ENCODE results near the gene ZNF831.

ZNF831 gene

DNA sequence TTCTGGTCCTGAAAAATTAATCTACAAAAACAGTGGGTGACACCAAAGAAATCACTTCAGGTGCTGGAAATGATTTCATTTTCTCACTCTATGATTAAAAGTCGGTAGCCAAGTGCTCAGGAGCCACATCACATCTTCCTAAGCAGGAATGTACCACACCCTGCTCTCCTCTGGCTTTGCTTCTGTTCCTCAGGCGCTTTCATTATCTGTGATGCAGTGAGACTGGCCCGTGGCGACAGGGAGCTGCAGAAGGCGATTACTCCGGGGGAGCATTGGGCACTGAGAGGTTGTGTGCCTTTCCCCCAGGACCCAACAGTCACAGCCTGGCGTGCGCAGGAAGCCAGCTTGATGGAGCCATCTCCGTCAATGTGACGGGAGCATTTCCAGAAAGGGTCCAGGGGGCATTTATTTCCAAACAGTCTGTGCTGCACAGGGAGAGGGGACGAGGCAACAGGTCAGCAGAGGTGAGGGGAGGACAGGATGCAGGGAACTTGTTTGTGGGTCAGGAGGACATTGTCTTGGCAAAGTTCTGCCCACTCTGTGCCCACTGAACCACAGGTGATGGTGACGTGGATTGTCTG is 5.6 kb upstream of the ZNF831 start:
- DNase-seq, result no peak

DNA sequence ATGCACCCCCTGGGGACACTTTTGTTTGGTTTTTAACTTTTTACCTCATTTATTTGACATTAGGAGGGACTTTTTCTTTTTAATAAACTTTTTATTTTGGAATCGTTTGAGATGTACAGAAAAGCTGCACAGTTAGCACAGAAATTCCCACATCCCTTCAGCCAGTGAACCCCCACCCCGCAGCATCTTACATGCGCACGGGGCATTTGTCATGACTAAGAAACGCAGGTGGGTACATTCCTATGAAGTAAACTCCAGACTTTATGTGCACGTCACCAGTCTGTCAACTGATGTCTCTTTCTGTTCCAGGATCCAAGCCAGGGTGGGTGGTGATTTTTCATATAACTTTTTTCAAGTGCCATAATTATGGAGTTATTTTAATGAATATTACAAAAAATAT is 4.9 kb upstream of the ZNF831 start:
- DNase-seq, result no peak

DNA sequence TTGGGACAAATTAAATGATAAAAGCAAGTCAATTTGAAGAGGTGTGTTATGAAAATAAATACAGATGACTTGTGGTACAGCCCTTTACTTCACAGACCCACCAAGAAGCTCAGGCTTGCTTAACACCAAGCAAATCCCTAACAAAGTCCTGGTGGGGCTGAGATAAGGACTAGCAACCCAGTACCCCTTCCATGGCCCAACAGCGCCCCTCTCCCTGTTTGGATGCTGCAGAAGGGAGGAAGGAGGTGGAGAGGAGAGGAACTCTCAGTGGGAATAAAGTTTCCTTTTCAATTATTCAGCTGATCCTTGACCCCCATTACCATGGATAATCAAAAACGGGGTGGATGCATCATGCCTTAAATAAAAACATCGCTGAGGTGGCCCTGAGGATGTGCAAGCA is 4.5 kb upstream of the ZNF831 start:
- DNase-seq, result no peak

DNA sequence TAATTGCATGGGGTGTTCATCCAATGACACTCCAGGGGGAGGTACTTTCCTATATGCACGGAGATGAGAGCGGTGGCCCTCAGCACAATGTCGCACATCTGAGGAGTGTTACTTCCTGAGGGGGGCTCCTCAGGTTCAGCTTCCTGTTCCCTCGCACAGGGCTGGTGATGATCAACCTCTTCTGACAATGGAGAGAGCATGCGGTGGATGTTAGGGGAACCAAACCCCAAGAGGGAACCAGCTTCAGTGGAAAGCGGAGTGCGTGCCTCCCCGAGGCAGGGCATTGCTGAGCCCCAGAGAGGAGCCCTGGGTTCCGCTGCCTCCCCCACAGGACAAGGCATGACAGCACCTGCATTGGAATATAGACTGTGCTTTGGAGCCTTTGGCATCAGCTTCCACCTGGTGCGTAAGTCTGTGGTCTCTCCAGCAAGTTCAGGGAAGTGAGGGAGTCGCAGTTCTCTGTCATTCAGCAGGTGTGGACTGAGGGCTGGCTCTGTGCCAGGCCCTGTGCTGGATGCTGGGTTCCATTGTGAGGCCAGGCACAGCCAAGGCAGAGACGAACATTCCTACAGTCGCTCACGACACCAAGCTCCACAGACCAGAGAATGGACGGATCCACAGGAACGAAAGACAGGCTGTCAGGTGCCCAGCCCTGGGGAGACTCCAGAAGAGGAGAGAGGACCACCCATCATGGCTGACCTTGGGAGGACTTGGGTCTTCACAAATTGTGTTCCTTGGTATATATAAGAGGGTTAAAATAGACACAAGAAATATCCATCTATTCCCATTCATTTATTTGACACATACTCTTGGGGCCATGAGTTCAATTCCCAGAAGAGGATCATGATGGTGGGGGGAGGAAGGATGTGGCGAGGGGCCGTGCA is 3.9 kb upstream of the ZNF831 start:
- peak; percentile 35 to 43 for DNase-seq

DNA sequence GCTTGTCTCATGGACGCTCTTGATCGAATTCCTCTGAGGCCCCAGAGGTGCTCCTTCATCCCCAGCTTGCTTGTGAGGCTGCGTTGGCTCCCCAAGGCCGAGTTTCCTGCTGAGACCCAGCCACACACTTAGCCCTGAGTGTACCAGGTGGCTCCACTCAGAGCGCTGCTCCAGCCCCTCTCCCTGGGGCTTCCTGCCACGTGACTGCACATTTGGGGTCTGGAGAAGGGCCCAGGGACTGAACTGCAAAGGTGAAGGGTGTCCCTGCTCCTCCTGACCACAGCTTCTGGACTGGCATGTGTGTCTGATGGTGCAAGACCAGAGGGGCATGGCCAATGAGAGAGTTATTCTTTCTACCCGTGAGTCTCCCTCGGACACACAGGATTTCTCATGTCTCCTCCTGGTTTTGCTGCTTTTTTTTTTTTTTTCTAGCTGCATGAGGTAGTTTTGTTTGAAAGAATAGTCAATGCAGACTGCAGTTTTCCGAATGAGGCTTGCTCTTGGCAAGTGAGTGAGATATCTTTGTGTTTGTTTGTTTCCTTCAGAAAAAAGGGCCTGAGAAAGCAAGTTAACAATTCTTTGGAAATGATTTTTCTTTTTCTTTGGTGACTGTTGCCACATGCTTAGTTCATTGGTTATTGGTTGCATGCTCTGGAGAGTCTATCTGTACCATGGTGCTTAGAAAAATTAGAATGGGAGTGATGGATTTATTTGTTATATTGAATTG is 3.1 kb upstream of the ZNF831 start:
- DNase-seq, result no peak

DNA sequence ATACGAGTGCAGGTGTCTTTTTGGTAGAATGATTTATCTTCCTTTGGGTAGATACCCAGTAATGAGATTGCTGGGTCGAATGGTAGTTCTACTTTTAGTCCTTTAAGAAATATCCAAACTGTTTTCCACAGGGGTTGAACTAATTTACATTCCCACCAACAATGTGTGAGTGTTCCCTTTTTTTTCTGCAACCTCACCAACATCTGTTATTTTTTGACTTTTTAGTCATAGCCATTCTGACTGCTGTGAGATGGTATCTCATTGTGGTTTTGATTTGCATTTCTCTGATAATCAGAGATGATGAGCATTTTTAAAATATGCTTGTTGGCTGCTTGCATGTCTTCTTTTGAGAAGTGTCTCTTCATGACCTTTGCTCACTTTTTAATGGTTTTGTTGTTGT is 1.9 kb upstream of the ZNF831 start:
- no peak for DNase-seq

DNA sequence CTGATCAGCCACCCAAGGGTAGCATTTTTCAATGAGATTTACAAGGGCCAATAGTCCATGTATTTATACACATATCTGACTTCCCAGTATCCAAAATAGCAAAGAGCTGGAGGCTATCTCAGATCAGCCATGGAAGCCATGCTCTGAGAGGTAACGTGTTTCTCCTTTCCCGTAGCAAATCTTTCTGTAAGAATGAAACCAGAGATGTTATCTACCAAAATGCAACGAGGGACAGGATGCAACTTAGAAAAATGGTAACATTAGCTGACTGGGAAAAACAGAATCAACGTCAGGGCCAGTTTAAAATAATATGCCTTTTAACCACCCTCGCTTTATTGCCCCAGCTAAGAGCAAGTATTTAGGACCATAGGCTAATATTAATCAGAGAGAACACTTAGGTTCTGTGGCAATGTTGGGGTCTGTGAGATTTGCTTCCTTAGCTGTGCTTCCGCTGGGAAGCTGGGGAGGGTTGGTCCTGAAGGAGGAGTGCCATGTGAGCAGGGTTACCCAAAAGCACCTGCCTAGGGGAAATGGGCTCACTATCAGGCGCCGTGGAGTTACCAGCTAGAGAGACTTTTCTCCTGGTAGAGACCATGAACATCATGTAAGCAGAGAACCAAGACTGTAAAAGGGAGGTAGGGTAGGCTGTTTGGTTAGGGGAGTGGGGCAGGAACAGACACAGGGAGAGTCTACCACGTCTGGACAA is 1.2 kb downstream of the ZNF831 start:
- DNase-seq, result no peak

DNA sequence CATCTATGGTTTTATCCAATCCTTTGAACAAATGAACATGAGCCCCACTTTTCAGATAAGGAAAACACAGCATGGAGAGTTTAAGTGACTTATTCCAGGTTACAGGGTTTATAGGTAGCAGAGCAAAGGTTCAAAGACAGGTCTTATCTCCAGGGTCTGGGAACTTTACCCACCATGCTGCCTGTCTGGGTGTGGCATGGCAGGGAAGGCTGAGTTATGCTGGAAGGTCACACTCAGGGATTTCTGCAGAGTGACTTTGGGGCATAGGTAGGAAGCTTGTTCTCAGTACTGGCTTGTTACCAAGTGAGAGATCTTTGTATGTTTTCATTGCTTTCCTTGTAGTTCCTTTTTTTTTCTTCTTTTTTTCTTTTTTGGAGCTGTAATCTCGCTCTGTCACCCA is 1.8 kb downstream of the ZNF831 start:
- DNase-seq, result no peak

DNA sequence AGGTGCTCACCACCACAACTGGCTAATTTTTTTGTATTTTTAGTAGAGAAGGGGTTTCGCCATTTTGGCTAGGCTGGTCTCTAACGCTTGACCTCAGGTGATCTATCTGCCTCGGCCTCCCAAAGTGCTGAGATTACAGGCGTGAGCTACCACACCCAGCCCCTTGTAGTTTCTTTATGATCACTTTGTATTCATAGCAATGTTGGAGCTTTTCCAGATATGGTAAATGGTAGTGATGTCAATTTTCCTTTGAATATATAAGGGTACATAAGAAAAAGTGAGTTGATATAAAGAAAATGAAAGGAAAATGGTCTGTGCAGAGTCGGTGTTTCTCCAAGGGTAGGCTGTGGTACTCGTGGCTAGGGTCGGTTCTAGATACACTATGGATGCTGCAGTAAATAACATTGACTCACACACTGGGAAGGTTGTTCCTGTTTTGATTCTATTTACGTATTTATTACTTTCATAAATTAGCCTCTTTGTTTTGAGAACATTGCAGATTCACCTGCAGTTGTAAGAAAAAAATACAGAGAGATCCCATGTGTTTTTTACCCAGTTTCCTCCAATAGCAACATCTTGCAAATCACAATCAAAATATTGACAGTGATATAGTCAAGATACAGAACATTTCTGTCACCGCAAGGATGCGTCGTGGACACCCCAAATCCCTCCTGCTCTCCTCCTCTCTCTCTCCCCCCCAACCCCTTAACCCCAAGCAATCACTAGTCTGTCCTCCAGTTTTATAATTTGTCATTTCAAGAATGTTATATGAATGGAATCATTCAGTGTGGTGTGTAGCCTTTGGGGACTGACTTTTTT is 2.5 kb downstream of the ZNF831 start:
- no peak for DNase-seq

DNA sequence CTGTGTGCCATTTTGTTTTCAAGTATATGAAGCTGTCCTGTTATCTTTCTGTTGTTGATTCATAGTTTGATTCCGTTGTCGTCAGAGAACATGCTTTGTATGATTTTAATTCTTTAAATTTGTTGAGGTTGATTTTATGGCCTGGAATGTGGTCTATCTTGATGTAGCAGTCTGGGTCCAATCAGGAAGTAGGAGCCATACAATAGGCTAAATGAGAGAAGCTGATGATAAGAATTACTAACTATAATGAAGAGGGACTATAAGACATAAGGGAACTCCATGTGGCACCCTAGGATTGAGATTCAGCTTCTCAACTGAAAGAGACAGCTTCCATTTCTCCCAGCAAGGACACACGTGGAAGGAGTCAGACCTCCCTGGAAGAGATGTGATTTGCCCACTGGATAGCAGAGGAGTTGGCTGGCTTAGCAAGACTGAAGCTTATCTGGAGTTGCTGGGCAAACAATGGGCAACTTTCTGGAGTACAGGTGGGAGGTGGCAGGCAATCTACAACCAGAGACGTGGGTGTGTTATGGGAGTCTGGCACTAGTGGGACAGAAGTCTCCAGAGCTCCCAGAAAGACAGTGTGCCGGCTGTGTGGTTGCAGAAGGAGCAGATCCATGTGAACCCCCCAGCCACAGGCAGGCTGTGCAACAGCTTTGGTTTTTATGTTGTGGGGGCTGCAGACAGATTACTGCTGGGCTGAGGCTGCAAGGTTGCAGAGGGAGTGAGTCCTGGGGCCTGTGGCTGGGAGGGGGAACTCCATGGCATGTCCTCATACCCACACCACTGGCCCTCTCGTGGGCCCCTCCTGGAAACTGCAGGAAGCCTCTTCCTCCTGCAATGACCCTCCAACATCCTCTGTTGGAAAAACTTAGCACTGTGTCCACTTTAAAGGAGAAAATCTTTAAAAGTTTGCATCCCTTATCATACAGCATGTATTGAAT is 7.1 kb downstream of the ZNF831 start:
- DNase-seq, result no peak

DNA sequence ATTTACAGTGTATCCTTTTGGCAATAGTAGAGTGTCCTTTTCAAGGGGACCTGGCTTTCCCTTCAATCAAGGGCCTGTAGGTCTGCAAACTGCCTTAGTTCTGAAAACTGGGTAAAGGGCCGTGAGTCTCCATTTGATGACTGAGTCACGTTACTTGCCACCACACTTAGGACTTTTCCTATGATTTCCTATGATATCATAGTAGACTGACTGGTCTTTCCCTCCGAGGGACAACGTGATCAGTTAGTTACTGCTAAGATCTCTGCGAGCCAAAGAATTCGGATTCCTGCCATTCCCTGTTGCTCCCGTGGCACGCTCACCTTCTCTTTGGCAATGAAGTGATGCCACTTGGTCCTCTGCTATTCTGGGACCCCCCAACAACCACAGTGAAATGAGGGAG is 8.4 kb downstream of the ZNF831 start:
- DNase-seq, result no peak

DNA sequence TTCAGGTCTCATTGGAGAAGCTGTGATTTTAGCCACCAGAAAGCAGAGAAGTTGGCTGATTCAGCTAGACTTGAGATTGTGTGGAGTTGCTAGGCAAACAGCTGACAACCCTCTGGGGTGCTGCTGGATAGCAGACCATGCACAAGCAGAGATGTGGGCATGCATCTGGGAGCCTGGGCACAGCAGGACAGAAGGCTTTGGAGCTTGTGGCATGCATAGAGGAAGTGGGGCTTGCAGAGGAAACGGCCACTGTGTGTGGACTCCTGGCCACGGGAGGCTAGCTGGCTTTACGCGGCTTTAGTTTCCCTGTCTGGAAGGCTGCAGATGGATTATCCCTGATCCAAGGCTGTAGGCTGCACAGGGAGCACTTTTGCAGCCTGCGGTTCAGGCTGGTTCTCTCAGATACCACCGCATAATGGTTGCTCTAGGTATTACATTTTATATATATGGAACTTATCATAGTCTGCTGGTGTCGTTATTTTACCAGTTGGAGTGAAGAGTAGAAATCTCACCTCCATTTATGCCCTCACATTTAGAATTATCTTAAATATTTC is 10.4 kb downstream of the ZNF831 start:
- DNase-seq, result no peak

DNA sequence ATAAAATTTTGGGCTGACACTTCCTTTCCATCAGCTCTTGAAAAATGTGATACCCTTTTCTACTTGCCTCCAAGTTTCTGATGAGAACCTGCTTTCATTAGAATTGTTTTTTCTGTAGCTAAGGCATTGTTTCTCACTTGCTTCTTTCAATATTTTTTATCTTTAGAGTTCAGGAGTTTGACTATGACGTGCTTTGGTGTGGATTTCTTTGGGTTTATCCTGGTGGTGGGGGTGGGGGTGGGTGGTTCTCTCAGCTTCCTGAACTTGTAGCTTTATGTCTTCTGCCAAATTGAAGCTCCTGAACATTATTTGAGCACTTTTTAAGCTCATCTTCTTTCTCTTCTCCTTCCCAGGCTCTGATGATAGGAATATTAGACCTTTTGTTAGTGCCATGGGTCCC is 11.4 kb downstream of the ZNF831 start:
- no peak for DNase-seq

DNA sequence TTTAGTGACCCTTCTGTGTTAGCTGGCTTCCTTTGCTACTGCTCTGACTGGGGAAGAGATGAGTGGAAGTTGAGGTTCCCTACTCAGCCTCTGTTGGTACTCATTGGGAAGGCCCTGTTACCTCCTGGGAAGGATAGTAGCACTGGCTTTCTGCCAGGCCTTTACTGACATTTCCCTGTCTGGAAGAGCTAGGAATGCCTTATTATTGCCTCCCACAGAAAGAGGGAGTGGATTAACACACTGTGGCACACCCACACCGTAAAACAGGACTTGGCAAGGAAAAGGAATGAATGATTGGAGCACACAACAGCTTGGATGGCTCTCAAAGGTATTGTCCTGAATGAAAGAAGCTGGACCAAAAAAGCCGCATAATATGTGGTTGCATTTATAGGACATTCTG is 12.2 kb downstream of the ZNF831 start:
- DNase-seq, result no peak

DNA sequence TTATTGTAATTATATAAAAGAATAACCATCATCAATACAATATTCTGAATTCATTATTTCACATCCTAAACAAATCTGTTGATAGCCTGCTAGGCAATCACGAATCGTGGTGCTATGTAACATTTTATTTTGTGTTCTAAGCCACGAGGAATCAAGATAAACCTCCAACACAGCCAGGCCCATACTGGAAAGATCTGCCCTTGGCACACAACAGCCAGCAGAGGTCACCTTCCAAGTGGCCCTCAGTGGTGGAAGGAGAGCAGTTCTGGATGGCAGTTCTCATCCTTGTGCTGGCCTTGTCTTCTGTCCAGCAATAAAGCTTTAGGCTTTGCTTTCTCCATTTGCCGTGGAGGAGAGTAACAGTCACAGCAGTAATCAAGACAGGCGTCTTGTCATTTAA is 13.2 kb downstream of the ZNF831 start:
- DNase-seq, result no peak

DNA sequence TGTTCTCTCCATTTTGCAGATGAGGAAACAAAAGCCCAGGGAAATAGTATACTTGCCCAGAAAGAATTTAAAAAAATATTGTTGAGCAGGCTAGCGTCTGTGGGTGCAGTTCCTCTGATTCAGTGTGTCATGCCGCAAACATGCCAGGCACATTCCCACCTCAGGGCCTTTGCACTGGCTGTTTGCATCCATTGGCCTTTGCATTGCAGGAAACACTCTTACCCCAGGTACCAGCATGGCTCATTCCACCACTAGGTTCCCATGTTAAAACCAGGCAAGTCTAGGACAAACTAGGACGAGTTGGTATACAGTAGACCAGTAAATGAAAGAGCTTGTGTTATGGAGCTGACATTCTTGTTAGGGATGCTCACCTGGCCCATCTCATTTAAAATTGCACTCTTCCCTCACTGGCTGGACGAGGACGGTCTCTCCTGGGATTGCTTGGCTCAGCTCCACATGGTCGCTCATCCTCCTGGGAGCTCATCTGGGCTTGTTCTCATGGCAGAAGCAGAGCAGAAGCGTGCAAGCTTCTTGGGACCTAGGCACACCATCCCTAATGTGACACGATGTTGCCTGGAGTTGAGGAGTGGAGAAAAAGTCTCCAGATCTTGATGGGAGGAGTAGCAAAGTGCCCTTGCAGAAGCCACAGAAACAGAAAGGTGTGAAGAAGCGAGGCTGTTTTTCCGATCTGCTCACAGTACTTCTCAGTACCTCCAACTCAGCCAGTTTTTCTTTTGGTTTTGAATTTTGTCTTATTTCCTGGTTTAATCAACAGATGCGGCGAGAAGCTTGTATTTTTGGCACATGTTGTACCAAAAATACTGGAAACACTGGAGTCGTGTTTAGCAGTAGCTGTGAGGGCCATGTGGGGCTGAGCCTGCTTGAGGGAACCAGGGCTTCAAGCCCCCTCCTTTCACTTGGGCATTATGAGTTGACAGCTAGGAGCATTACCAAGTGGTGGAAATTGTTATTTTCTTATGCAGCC is 13.9 kb downstream of the ZNF831 start:
- peak in 1 of 2 experiments; percentile 16 for DNase-seq

DNA sequence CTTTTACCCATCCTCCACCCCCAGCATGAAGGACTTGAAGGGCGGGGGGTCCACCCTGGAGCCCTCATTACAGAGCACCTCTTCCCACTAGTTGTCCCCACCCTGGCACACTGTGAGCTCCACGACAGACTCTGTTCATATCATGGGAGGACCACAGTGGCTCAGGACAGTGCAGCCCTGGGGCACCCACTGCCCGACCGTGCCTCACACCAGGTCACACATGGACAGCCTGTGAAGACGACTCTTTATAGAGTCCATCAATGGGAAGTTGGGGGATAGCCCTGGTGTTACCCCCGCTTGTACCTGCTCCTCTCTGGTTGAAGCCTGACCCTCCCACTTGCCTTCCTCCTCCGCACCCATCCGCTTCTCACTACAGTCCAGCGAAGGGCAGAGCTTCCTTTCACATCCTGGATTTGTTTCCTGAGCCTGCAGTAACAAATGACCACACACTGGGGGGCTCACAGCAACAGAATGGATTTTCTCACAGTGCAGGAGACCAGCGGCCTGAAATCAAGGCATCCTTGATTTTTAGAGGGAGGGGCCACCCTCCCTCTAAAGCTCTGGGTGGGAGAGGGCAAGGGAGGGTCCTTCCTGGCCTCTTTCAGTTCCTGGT is 15.5 kb downstream of the ZNF831 start:
- DNase-seq, result no peak

DNA sequence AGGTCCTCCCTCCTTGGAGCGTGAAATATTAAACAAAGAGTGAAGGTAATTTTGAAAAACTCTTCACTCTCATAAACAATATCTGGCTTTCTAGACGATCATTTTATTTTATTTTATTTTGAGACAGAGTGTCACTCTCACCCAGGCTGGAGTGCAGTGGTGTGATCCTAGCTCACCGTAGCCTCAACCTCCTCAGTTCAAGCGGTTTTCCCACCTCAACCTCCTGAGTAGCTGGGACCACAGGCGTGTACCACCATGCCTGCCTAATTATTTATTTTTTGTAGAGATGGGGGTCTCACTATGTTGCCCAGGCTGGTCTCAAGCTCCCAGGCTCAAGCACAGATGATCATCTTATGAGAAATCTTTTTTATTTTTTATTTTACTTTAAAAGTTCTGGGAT is 16.4 kb downstream of the ZNF831 start:
- no peak for DNase-seq

DNA sequence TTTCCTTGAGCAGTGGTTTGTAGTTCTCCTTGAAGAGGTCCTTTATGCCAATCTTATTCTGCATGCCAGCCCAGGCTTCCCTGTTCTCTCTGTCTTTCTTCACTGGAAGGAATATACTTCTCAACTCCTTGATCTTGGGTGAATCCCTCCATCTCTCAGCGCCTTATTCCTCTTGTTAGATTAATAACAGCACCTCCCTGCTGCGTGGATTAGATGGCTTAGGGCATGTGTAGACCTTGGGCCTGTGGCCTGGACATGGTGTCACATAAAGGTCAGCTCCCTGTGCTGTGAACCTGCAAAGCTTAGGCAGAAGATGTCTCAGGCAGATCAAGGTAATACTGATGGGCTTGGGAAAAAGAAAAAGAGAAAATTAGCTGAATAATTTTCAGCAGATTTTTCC is 18.3 kb downstream of the ZNF831 start:
- no peak for DNase-seq
